HG03354 (cell line): Measurements from ENCODE around the gene ACSS1.

Source experiments
- ATAC-seq: cut with Tn5 transposase; IDR thresholded peaks from one replicate; pipeline ENCODE4 v1.9.1; 2021; ENCODE audit warnings: mild to moderate bottlenecking; ENCODE audit not compliant: unreplicated experiment, poor library complexity, severe bottlenecking

ACSS1 gene

GRCh38 chr20:25081065-25081729 lies 23.3 kb upstream of the ACSS1 start:
- no peak for ATAC-seq

- ATAC-seq: no peak
These were observed 21.2 kb upstream of the ACSS1 start for GRCh38 chr20:25079171-25079570.

- ATAC-seq: no peak
These were observed 20.7 kb upstream of the ACSS1 start for GRCh38 chr20:25078662-25079061.

- no peak for ATAC-seq
These were observed 19.8 kb upstream of the ACSS1 start for GRCh38 chr20:25077610-25078169.

GRCh38 chr20:25076731-25077609 lies 19.0 kb upstream of the ACSS1 start:
- ATAC-seq: no peak

- ATAC-seq: no peak
These were observed 18.3 kb upstream of the ACSS1 start for GRCh38 chr20:25076201-25076600.

GRCh38 chr20:25073544-25073943 lies 15.6 kb upstream of the ACSS1 start:
- no peak for ATAC-seq

- no peak for ATAC-seq
These were observed 14.4 kb upstream of the ACSS1 start for GRCh38 chr20:25072226-25072811.

- ATAC-seq: no peak
These were observed 13.8 kb upstream of the ACSS1 start for GRCh38 chr20:25071734-25072133.

- no peak for ATAC-seq
These were observed 13.0 kb upstream of the ACSS1 start for GRCh38 chr20:25070821-25071473.

- no peak for ATAC-seq
These were observed 9.4 kb upstream of the ACSS1 start for GRCh38 chr20:25067102-25067987.

- no peak for ATAC-seq
These were observed 8.4 kb upstream of the ACSS1 start for GRCh38 chr20:25066386-25066785.

- ATAC-seq: peak; percentile 92
These were observed 7.8 kb upstream of the ACSS1 start for GRCh38 chr20:25065625-25066338.

- ATAC-seq: no peak
These were observed 7.2 kb upstream of the ACSS1 start for GRCh38 chr20:25065072-25065624.

- no peak for ATAC-seq
These were observed 6.7 kb upstream of the ACSS1 start for GRCh38 chr20:25064561-25065071.

GRCh38 chr20:25063981-25064380 lies 6.0 kb upstream of the ACSS1 start:
- no peak for ATAC-seq

GRCh38 chr20:25063546-25063945 lies 5.6 kb upstream of the ACSS1 start:
- ATAC-seq: no peak

GRCh38 chr20:25062841-25063240 lies 4.9 kb upstream of the ACSS1 start:
- ATAC-seq: no peak
